Parathyroid adenoma (tissue), 2 donors: Measurements from ENCODE around the gene CTSZ.

Source experiments
- H2AFZ ChIP-seq: fragments of 300-600 bp; sonication (generic); one replicate; pipeline ENCODE4 v1.7.0; 2017; ENCODE audit warnings: antibody characterized with exemption, mild to moderate bottlenecking
- H3K27ac ChIP-seq: fragments of 300-600 bp; sonication (generic); one replicate; pipeline ENCODE4 v1.7.0; 2017
- H3K27me3 ChIP-seq: fragments of 300-600 bp; sonication (generic); one replicate; pipeline ENCODE4 v1.7.0; 2017; ENCODE audit warnings: low read length; ENCODE audit not compliant: control insufficient read depth, insufficient read depth
- H3K36me3 ChIP-seq: fragments of 300-600 bp; sonication (generic); one replicate; pipeline ENCODE4 v1.7.0; 2017; ENCODE audit warnings: low read length; ENCODE audit not compliant: control insufficient read depth, insufficient read depth
- H3K4me1 ChIP-seq: fragments of 300-600 bp; sonication (generic); one replicate; pipeline ENCODE4 v1.7.0; 2017; ENCODE audit warnings: control low read depth
- H3K4me2 ChIP-seq: fragments of 300-600 bp; sonication (generic); one replicate; pipeline ENCODE4 v1.7.0; 2017; ENCODE audit warnings: low read length
- H3K4me3 ChIP-seq: fragments of 300-600 bp; sonication (generic); one replicate; pipeline ENCODE4 v1.7.0; 2017; ENCODE audit warnings: low read depth, low read length
- H3K79me2 ChIP-seq: fragments of 300-600 bp; sonication (generic); one replicate; pipeline ENCODE4 v1.7.0; 2017; ENCODE audit warnings: control low read depth
- H3K9ac ChIP-seq: fragments of 300-600 bp; sonication (generic); one replicate; pipeline ENCODE4 v1.7.0; 2017; ENCODE audit warnings: mild to moderate bottlenecking
- H3K9me3 ChIP-seq: fragments of 300-600 bp; sonication (generic); one replicate; pipeline ENCODE4 v1.7.0; 2017; ENCODE audit warnings: low read length; ENCODE audit not compliant: control insufficient read depth
- TF ChIP-seq, protein P1 (sequence below): fragments of 300-600 bp; sonication (generic); IDR thresholded peaks from one replicate; pipeline ENCODE4 v1.7.0; 2017; ENCODE audit warnings: antibody characterized with exemption, mild to moderate bottlenecking
- donor health status: primary hyperparathyroidism.

CTSZ gene

DNA sequence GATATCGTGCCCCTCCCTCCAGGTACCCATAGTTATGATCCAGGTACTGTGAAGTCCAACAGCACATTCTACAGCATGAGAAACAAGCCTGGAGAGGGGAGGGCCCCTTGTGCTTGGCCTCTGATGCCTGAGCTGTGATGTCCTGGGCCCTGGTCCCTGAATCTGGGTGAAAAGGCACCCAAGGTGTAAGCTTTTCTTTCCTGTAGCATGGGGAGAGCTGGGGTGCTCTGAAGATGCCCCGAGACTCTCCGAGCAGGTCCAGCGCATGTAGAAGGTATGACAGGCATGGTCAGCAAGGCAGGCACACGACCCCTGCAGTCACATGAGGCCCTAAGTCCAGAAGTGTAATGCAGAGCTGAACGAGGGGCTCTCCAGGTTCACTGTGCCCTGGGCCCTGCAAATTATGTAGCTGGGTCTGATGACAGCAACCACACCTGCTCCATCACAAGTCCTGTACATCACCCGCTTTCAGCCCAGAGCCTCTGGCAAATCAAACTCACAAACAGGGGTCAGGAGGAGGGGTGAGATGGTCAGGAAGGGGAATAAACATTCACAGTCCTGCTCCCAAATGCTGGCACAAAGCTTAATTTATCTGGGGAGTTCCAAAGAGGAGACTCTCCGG, 1.8 kb upstream of the CTSZ start:
- no peak overlapping the region for H3K9ac ChIP-seq
- H3K79me2 ChIP-seq, result peaks cover 12% of the 10 kb centered on the region
- no peak overlapping the region for H3K27ac ChIP-seq
- H3K9me3 ChIP-seq, result no peaks in the 10 kb centered on the region
- H3K4me1 ChIP-seq, result peaks cover 19% of the 10 kb centered on the region
- H2AFZ ChIP-seq, result no peak overlapping the region
- H3K4me3 ChIP-seq, result no peak overlapping the region
- no peak overlapping the region for H3K4me2 ChIP-seq
- H3K36me3 ChIP-seq, result no peaks in the 10 kb centered on the region
- TF ChIP-seq, protein P1, sequence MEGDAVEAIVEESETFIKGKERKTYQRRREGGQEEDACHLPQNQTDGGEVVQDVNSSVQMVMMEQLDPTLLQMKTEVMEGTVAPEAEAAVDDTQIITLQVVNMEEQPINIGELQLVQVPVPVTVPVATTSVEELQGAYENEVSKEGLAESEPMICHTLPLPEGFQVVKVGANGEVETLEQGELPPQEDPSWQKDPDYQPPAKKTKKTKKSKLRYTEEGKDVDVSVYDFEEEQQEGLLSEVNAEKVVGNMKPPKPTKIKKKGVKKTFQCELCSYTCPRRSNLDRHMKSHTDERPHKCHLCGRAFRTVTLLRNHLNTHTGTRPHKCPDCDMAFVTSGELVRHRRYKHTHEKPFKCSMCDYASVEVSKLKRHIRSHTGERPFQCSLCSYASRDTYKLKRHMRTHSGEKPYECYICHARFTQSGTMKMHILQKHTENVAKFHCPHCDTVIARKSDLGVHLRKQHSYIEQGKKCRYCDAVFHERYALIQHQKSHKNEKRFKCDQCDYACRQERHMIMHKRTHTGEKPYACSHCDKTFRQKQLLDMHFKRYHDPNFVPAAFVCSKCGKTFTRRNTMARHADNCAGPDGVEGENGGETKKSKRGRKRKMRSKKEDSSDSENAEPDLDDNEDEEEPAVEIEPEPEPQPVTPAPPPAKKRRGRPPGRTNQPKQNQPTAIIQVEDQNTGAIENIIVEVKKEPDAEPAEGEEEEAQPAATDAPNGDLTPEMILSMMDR, result no peak
- no peaks in the 10 kb centered on the region for H3K27me3 ChIP-seq

DNA sequence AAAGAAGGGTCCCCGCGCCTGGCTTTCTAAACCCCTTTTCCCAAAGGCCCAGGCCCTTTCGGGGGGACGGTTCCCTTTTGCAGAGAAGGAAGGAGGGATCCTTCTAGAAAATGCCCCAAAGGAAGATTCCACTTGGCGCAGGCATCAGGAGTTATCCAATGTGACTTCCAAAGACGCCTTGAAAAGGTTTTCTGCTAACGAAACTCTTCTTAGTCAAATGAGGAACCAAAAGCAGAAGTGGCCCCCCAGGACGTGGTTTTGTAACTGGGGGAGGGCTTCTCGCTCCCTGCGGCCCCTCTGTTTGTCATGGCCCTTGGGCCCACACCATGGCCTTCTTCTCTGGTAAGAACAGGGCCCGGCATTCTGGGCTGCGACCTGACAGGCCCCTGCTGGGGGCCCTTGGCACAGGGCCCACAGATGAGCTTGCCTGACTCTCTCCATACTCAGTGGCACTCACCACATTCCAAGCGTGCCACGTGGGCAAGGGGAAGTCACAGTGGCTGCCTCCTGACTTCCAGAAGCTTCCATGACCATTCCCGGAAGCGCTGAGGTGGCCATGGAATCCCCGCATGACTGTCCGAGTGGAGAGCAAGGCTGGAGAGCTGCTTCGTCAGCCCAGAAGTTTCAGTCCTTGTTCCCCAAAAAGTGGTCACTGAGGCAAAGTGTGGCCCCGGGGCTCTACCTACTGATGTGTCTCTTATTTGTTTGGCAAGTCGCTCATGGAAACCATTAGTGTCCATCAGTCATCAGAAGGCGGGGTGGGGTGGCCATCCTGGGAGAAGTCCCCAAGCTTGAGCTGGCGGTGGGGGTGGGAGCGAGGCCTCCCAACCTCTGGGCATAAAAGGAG, 834 bp upstream of the CTSZ start:
- peak overlapping the region; percentile 52 for H3K27ac ChIP-seq
- TF ChIP-seq, protein P1, result no peak
- H3K36me3 ChIP-seq, result no peaks in the 10 kb centered on the region
- H3K9me3 ChIP-seq, result no peaks in the 10 kb centered on the region
- peaks cover 17% of the 10 kb centered on the region for H3K4me1 ChIP-seq
- peak overlapping the region; percentile 99 for H3K4me2 ChIP-seq
- H3K79me2 ChIP-seq, result peaks cover 12% of the 10 kb centered on the region
- no peak overlapping the region for H3K9ac ChIP-seq
- H2AFZ ChIP-seq, result peak overlapping the region; percentile 92
- H3K27me3 ChIP-seq, result no peaks in the 10 kb centered on the region
- peak overlapping the region; percentile 88 for H3K4me3 ChIP-seq

DNA sequence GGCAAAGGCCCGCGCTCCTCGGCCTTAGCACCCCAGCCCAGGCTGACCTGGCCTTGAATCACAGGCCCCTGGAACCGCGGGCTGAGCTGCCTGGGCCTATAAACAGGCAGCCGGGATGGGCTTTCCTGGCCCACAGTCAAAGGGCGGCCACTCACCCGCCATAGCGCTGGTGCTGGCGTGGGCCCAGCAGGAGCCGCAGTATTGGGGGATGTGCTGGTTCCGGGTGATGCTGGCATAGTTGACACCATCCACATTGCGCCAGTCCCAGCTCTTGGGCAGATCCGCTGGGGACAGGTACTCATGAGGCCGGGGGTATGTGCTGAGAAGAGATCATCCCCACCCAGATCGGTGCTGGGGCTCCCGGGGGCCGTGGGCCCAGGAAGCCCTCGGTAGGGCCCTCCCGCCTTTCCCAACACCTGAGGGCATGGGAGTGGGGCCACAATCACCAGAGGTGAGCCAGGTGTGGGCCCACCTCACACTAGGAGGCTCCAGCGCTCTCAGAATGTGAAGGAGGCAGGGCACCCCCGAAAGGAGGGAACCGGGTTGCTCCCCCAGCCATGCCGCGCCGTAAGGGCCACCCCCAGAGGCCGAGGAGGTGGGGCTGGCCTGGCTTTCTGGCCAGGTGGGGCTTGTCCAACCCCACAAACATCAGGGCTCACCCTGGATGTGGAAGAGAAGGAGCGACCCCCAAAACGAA, 739 bp downstream of the CTSZ start:
- H3K9ac ChIP-seq, result peak overlapping the region; percentile 78
- no peaks in the 10 kb centered on the region for H3K27me3 ChIP-seq
- H2AFZ ChIP-seq, result peak overlapping the region; percentile 92
- peaks cover 17% of the 10 kb centered on the region for H3K4me1 ChIP-seq
- H3K79me2 ChIP-seq, result peaks cover 12% of the 10 kb centered on the region
- no peaks in the 10 kb centered on the region for H3K36me3 ChIP-seq
- no peaks in the 10 kb centered on the region for H3K9me3 ChIP-seq
- H3K4me3 ChIP-seq, result peak overlapping the region; percentile 88
- H3K27ac ChIP-seq, result peak overlapping the region; percentile 56
- TF ChIP-seq, protein P1, result no peak
- peak overlapping the region; percentile 99 for H3K4me2 ChIP-seq

DNA sequence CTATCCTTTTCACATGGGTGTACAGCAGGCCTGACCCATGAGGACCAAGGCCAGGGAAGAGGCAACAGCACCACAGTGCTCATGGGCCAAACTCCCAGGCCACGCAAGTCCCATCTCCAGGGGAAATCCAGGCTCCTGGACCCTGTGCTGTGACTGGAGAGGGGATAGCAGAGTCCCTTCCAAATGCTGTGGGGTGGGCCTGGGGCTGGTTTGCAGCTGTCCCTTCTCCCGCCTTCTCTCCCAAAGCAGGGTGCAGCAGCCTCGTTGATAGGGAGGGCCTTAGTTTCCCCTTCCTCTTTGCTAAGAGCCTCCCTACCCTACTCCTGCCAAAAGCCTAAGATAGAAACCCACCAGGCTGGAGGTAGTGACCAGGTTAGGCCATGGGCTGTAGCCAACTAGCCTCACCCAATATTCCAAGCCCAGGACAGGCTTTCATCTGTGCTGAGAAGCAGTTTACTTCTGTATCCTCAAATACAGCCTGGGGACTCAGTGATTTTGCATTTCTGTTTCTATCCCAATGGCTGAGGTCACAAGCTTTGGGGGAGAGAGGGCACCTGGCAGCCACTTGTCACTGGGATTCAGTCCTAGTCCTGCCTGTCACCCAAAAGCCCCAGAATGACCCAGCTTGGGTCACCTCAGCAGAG, 1.4 kb downstream of the CTSZ start:
- Histone ChIP-seq H2AFZ (no peak overlapping the region), H3K36me3 (no peaks in the 10 kb centered on the region), H3K27ac (peak overlapping the region; percentile 56), H3K79me2 (peaks cover 12% of the 10 kb centered on the region), H3K27me3 (no peaks in the 10 kb centered on the region), H3K9ac (no peak overlapping the region), H3K9me3 (no peaks in the 10 kb centered on the region), H3K4me1 (peaks cover 17% of the 10 kb centered on the region), H3K4me2 (peak overlapping the region; percentile 99), H3K4me3 (peak overlapping the region; percentile 88)
- TF ChIP-seq, protein P1, result no peak
